ENCODE data around the gene KRAS. TPM values are rescaled to one million over a fixed set of nuclear protein-coding genes. Genes with fewer than 3 reads are reported as not detected.

The KRAS gene
- total RNA-seq, 1 experiment from 2014 or later, result 33.7 TPM

Other genes with a start within 250 kb of the KRAS start
- not detected in 2 replicates for gene DNAI7, start 55.8 kb downstream of the KRAS start, total RNA-seq (2014; rRNA removed; shearing (Covaris generic))
- gene ETFRF1, start 55.7 kb downstream of the KRAS start, total RNA-seq (2014; rRNA removed; shearing (Covaris generic)), result 23.7 and 27.1 TPM in 2 replicates

Data from SJCRH30 (cell line).